T-helper 2 cell treated with Interferon-gamma antibody and Interleukin-4, amounts not matched to agents 5 μg/mL and 100 μg/mL, for 36 hours (primary cell): ENCODE results near the gene TAPT1.
"Not testable (repeated sequence)": the region's sequence is repeated elsewhere in the genome, so short reads cannot be mapped to it uniquely, and the experiment has no call there.

Experiments
- DNase-seq: peaks from one replicate; pipeline ENCODE4 v3.0.0; 2021; ENCODE audit warnings: low spot score
- H3K27ac Mint-ChIP-seq: one replicate; pipeline ENCODE4 v1.8.0; 2021; ENCODE audit warnings: mild to moderate bottlenecking, mixed read lengths
- H3K27me3 Mint-ChIP-seq: one replicate; pipeline ENCODE4 v1.8.0; 2021; ENCODE audit warnings: low read depth, mixed read lengths
- H3K36me3 Mint-ChIP-seq: one replicate; pipeline ENCODE4 v1.8.0; 2021; ENCODE audit warnings: low read depth, mixed read lengths
- H3K4me1 Mint-ChIP-seq: one replicate; pipeline ENCODE4 v1.8.0; 2021; ENCODE audit warnings: low read depth, mixed read lengths
- H3K4me3 Mint-ChIP-seq: one replicate; pipeline ENCODE4 v1.8.0; 2022; ENCODE audit warnings: mild to moderate bottlenecking, moderate library complexity, mixed read lengths
- H3K9me3 Mint-ChIP-seq: one replicate; pipeline ENCODE4 v1.8.0; 2021; ENCODE audit warnings: mixed read lengths

TAPT1 gene, protein sequence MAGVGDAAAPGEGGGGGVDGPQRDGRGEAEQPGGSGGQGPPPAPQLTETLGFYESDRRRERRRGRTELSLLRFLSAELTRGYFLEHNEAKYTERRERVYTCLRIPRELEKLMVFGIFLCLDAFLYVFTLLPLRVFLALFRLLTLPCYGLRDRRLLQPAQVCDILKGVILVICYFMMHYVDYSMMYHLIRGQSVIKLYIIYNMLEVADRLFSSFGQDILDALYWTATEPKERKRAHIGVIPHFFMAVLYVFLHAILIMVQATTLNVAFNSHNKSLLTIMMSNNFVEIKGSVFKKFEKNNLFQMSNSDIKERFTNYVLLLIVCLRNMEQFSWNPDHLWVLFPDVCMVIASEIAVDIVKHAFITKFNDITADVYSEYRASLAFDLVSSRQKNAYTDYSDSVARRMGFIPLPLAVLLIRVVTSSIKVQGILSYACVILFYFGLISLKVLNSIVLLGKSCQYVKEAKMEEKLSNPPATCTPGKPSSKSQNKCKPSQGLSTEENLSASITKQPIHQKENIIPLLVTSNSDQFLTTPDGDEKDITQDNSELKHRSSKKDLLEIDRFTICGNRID

DNA sequence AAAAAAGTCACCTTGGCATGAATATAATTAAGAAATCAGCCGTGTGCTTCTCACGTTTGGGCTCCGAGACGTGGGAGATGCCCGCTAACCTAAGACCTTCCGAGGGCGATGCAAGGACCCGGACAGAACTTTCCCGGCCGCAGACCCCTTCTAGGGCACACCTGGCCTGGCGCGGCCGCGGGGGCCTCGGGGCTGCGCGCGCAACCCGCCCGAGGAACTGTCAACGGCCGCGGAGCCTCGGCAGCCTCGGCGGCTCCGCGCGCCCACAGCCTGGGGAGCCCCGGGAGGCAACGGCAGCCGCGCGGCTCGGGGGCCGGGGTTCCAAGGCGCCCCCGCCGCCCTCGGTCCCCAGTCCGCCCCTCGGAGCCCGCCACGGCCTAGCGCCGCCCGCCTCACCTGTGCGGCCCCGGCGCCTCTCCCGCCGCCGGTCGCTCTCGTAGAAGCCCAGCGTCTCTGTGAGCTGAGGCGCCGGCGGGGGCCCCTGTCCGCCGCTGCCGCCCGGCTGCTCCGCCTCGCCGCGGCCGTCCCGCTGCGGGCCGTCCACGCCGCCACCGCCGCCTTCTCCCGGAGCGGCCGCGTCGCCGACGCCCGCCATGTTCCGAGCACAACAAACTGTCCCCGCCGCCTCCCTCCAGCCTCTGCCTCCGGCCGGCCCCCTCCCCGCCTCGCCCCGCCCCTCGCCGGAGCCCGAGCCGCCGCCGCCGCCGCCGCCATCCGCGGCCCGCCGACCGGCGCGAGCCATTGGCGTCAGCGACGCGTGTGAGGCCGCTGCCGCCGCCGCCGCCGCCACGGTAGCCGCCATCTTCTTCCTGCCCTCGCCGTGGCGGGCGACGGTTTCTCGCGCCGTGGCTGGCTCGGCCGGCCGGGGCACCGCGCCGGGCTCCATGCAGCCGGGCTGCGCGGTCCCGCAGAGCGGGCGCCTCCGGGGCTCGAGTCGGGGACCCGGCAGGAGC is at the start of gene TAPT1:
TSS of gene TAPT1 (minus strand) at position 609 of the 953 bp plus-strand sequence. CDS start at position 595, 14 bp downstream.
- H3K4me3 Mint-ChIP-seq, result peak within 1 kb of the TSS; percentile 93

DNA sequence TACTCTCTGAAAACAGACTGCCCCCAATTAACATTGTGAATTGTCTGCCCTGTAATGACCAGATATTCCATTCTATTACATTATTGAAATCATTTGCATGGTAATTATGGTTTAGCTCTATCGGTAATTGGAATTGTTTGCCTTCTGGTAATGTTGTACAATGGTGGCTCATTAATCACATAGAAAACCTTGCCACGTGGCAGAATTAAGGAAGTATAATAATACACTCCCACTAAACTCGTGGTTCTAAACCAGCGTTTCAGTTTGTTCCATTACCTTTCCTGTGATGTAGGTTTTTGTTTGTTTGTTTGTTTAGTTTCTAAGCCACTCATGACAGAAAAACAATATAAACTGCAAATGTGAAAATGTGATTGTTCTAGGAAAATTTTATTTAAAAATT is 45.1 kb upstream of the TAPT1 start:
- no peak overlapping the region for H3K4me3 Mint-ChIP-seq
- peaks cover 8% of the 10 kb centered on the region for H3K27me3 Mint-ChIP-seq
- H3K27ac Mint-ChIP-seq, result no peak overlapping the region
- peaks cover 3% of the 10 kb centered on the region for H3K4me1 Mint-ChIP-seq
- no peak for DNase-seq
- peaks cover 4% of the 10 kb centered on the region for H3K9me3 Mint-ChIP-seq
- H3K36me3 Mint-ChIP-seq, result no peaks in the 10 kb centered on the region

More for the DNA sequence above, at the start of gene TAPT1:
- DNase-seq, result peak; percentile 82
- Mint-ChIP-seq H3K36me3 (peaks cover 17% of the 10 kb centered on the region), H3K27ac (peak within 1 kb of the TSS; percentile 94), H3K4me1 (peaks cover 44% of the 10 kb centered on the region), H3K27me3 (no peaks in the 10 kb centered on the region), H3K9me3 (no peaks in the 10 kb centered on the region)

DNA sequence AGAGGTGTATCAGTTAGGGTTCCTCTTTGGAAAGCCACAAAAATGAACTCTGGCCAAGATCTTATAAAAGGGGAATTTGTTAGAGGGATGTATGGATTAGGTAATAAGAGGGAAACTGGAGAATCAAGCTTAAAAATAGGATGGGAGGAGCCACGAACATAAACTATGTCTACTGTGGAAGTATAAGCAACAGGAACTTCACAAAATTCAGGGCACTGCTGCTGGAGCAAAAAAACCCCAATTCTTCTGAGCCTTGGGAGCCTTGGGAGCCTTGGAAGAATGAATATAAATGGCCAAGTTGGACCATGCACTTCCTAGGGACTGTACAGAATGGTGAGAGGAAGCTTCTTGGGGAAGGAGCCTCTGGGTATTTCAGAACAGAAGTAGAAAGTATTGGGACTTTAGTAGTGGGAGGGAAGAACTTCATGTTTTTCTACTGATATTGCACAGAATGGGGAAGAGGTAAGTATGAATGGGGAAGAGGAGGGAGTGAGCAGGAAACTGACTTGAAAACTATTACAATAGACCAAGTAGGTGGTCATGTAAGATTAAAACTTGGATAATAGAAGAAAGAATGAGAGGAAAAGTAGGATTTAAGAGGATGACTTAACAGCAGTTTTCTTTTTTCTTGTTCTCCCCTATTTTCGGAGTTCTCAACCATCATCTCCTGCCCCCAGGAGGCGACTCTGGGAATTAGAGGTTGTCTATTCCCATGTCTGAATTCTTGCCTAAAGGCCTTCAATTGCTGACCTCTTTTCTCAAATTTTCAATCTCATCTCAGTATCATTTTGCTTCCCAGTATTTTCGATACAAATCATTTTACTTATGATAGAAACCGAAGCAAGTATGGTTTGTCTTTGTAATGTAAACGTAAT is 44.4 kb upstream of the TAPT1 start:
- Mint-ChIP-seq H3K4me1 (peaks cover 3% of the 10 kb centered on the region), H3K27ac (no peak overlapping the region), H3K4me3 (no peak overlapping the region), H3K9me3 (no peaks in the 10 kb centered on the region), H3K36me3 (no peaks in the 10 kb centered on the region), H3K27me3 (peaks cover 8% of the 10 kb centered on the region)
- DNase-seq, result no peak

DNA sequence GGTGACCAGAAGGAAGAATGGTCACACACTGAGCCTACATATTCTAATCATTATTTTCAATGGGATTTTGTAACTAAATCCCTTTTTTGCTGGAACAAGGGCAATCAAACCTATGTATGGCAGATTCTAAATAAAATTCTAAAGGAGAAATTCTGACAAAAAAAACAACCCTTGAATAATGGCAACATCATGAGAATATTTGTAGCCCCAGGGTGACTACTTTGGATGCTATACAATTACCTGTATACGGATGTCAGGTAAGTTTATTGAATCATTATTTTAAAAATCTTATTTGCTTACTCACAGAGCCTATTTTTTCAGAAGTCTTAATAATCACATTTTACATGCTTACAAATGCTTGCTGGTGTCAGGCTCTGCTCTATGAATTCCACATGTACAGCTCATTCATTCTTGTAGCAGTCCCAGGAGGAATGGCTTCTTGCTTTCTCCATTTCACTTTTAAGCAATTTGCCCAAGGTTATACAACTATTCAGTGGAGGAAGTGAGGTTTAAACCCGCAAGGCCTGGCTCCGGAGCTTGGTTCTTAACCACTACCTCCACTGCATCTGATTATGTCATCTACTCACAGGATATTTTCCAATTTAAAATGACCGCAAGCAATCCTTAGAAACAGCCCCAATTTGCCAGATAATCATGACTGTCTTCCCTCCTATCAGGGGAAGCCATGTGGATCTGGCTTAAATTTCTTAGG is 43.6 kb upstream of the TAPT1 start:
- not testable (repeated sequence) for H3K36me3 Mint-ChIP-seq, H3K27me3 Mint-ChIP-seq, H3K4me3 Mint-ChIP-seq, DNase-seq, H3K4me1 Mint-ChIP-seq, H3K27ac Mint-ChIP-seq, H3K9me3 Mint-ChIP-seq

DNA sequence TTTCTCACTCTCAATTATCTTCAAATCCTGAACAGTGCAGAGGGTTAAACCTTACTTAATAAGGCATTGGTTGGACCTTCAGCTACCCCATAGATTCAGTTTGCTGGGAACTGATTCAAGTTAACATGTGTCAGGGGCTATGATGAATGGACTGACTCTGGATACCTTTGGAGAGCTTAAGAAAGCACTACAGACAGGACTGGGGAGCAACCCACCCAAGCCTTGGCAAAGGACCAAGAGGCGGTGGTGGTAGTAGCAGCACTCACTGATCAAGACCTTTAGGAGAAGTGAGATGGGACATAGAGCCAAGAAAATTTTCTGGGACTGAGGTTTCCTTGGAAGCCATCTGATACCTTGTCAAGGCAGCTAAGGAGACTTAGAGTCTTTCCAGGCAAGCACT is 43.0 kb upstream of the TAPT1 start:
- peaks cover 8% of the 10 kb centered on the region for H3K27me3 Mint-ChIP-seq
- H3K9me3 Mint-ChIP-seq, result no peaks in the 10 kb centered on the region
- peaks cover 3% of the 10 kb centered on the region for H3K4me1 Mint-ChIP-seq
- no peak overlapping the region for H3K4me3 Mint-ChIP-seq
- H3K36me3 Mint-ChIP-seq, result no peaks in the 10 kb centered on the region
- DNase-seq, result no peak
- H3K27ac Mint-ChIP-seq, result no peak overlapping the region

DNA sequence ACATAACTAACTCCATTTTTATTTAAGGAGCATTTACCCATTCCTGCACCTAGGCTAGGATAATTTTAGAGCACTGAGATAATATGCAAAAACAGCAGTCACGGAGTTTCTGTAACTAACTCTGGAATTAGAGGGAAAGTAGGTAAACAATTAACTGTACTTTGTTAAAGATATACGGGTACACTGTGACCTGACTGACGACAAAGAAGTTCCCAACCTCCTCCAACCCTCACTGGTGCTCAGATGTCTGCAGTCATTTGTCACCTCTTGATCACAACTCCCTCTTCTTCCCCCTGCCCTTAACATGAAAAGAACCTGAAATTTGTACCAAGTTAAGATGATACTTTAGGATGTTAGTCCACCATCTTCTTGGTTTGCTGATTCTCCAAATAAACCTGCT is 42.0 kb upstream of the TAPT1 start:
- H3K36me3 Mint-ChIP-seq, result no peaks in the 10 kb centered on the region
- H3K9me3 Mint-ChIP-seq, result no peaks in the 10 kb centered on the region
- DNase-seq, result no peak
- H3K4me1 Mint-ChIP-seq, result peaks cover 3% of the 10 kb centered on the region
- no peak overlapping the region for H3K4me3 Mint-ChIP-seq
- H3K27ac Mint-ChIP-seq, result no peak overlapping the region
- H3K27me3 Mint-ChIP-seq, result peaks cover 8% of the 10 kb centered on the region

DNA sequence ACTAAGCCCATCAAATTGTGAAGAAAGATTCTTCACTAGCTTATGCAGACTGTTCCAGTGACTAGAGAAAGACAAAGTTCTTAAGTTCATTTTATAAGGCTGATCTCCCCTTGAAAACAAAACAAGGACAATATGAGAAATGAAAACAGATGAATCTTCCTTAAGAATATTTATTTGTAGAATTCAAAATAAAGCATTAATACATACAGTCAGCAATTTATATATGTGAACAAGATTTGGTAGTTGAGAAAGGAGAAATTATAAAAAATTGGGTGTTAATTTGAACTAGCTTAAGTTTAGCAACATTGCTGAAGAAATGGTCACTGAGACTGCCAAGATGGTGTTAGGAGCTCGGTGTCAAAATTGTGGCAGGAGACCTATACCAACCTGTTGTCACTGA is 41.4 kb upstream of the TAPT1 start:
- H3K27me3 Mint-ChIP-seq, result peaks cover 8% of the 10 kb centered on the region
- peaks cover 3% of the 10 kb centered on the region for H3K4me1 Mint-ChIP-seq
- H3K27ac Mint-ChIP-seq, result no peak overlapping the region
- no peak overlapping the region for H3K4me3 Mint-ChIP-seq
- no peaks in the 10 kb centered on the region for H3K36me3 Mint-ChIP-seq
- no peak for DNase-seq
- H3K9me3 Mint-ChIP-seq, result no peaks in the 10 kb centered on the region

DNA sequence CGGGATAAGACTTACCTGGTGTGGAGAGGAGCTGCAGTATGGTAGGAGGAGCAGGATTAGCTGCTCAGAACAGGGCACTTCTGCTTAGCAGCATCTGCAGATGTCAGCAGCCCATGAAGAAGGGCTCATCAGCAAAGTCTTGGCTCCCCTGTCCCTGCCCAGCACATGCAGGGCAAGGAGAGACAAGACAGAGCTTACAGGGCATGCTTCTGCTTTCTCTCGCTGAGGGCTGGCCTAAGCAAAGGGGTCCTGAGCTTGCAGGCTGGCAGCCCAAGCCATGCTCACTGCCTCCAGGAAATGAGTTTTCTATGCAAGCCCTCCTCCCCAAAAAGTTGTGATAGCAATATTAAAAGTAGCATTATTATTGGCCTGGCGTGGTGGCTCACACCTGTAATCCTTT is 39.5 kb upstream of the TAPT1 start:
- no peaks in the 10 kb centered on the region for H3K36me3 Mint-ChIP-seq
- no peaks in the 10 kb centered on the region for H3K9me3 Mint-ChIP-seq
- no peak for DNase-seq
- peaks cover 3% of the 10 kb centered on the region for H3K4me1 Mint-ChIP-seq
- H3K27ac Mint-ChIP-seq, result no peak overlapping the region
- peaks cover 5% of the 10 kb centered on the region for H3K27me3 Mint-ChIP-seq
- no peak overlapping the region for H3K4me3 Mint-ChIP-seq

DNA sequence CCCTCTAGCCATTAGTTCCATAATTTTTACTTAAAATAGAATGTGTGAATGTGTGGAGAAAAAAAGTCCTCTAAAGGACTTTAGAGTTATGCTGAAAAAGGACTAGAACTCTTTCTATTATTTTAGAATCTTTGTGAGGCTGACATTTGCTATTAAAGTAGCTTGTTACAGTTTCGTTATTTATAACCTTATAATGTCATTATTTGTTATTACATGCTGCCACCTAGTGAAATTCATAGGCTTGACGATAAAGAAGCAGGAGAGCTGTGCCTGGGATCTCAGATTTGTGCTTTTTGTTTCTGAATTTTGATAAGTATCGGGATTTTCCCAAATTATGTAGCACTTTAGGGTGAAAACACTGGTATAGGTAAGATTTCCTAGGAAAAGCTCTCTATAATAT is 38.5 kb upstream of the TAPT1 start:
- no peak overlapping the region for H3K27ac Mint-ChIP-seq
- H3K27me3 Mint-ChIP-seq, result peaks cover 3% of the 10 kb centered on the region
- H3K9me3 Mint-ChIP-seq, result no peaks in the 10 kb centered on the region
- DNase-seq, result no peak
- H3K36me3 Mint-ChIP-seq, result no peaks in the 10 kb centered on the region
- peaks cover 4% of the 10 kb centered on the region for H3K4me1 Mint-ChIP-seq
- no peak overlapping the region for H3K4me3 Mint-ChIP-seq

DNA sequence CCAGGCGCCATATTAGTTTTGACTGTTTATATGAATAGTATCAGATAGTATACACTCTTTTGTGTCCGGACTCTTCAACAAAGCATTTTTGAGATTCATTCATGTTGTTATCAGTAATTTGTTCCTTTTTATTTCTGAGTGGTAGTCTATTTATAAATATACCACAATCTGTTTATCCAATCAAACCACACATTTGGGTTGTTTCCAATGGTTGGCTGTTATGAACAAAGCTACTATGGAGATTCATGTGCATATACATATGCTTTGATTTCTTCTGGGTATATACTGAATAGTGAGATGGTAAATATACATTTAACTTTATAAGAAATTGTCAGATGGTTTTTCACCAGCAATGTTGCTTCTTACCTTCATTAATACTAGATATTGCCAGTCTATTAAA is 36.8 kb upstream of the TAPT1 start:
- H3K36me3 Mint-ChIP-seq, result no peaks in the 10 kb centered on the region
- peaks cover 7% of the 10 kb centered on the region for H3K4me1 Mint-ChIP-seq
- H3K9me3 Mint-ChIP-seq, result no peaks in the 10 kb centered on the region
- H3K27me3 Mint-ChIP-seq, result no peaks in the 10 kb centered on the region
- DNase-seq, result no peak
- H3K27ac Mint-ChIP-seq, result no peak overlapping the region
- no peak overlapping the region for H3K4me3 Mint-ChIP-seq

DNA sequence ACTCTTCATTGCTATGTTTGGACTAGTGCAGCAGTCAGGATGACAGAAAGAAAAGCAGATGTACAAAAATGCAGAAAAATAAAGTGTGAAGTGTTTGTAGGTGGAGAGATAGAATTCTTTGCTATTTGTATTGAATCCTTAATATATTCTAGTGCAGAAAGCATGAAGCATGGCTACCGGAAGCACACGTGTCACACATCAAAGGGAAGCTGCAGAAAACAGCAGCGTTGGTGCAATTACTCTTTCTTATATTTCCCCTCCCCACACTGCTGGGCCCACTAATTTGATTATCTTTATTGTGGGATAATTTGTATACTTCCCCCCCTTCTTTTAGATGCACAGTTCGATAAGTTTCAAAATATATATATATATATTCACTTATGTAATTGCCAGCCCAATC is 35.9 kb upstream of the TAPT1 start:
- no peaks in the 10 kb centered on the region for H3K9me3 Mint-ChIP-seq
- no peak for DNase-seq
- peaks cover 7% of the 10 kb centered on the region for H3K4me1 Mint-ChIP-seq
- no peaks in the 10 kb centered on the region for H3K36me3 Mint-ChIP-seq
- H3K4me3 Mint-ChIP-seq, result no peak overlapping the region
- H3K27ac Mint-ChIP-seq, result no peak overlapping the region
- H3K27me3 Mint-ChIP-seq, result no peaks in the 10 kb centered on the region

DNA sequence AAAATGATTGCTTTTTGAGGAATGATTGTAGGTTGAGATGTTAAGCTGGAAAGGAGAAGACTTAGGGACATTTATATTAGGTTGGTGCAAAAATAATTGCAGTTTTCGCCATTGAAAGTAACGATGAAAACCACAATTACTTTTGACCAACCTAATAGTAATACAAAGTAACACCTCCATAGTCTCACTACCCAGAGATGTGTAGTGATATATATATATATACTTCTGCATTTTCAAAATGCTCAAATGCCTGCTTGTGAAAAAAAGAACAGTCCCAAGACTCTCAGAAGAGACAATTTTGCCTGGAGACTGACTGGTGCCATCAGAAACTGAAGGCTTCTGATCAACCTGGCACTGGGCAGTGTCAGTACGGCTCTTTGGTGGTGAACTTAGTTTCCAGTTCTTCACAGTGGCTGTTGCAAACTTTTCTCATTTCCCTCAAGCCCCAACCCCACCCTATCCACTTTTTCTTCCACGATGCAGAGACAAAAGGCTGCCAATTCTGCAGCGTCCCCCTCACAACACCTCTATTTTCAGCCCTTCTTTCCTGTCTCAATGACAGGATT is 35.1 kb upstream of the TAPT1 start:
- Mint-ChIP-seq H3K4me3 (no peak overlapping the region), H3K36me3 (no peaks in the 10 kb centered on the region), H3K4me1 (peaks cover 7% of the 10 kb centered on the region), H3K27ac (no peak overlapping the region), H3K27me3 (no peaks in the 10 kb centered on the region), H3K9me3 (no peaks in the 10 kb centered on the region)
- DNase-seq, result no peak

DNA sequence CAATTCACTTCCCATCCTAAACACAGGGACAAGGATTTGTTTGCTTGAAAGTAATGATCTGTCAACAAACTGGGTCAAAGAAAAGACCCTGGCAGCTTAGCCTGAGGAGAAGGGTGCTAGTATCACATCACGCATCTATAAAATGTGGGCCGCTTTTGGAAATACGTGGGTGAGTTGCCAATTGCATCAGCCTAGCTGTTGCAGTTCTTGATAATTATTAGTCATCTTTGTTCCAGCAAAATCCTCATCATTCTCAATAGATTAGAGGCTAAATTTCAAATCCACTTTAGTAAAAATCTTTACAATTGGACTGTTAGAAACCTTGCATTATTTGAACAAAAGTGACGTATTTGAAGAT is 33.6 kb upstream of the TAPT1 start:
- peaks cover 11% of the 10 kb centered on the region for H3K4me1 Mint-ChIP-seq
- no peak overlapping the region for H3K27ac Mint-ChIP-seq
- H3K36me3 Mint-ChIP-seq, result peaks cover 1% of the 10 kb centered on the region
- no peaks in the 10 kb centered on the region for H3K27me3 Mint-ChIP-seq
- no peaks in the 10 kb centered on the region for H3K9me3 Mint-ChIP-seq
- no peak overlapping the region for H3K4me3 Mint-ChIP-seq
- peak; percentile 22 for DNase-seq
